Measurements from ENCODE around the gene OPCML.

DNA sequence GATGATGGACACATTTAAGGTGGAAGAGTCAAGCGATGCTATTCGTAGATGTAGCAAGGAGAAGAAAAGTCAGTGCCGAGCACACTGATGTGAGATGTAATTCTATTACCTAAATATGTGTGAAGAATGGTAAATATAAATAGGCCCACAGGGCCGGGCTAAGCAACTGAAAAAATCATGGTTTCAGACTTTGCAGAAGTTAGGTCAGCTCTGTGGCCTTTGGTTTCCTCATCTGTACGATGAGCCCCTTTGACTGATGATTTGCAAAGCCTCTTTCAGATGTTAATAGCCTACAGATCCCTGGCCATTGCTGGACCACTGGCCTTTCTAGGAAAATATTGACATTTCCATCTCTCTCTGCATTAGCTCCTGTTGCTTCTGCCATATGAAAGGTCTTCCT lies 570.8 kb downstream of the OPCML start:
- no peak for TF ChIP-seq POLR2A (IDR thresholded peaks at IDR 0.05)
- TF ChIP-seq, protein P1, sequence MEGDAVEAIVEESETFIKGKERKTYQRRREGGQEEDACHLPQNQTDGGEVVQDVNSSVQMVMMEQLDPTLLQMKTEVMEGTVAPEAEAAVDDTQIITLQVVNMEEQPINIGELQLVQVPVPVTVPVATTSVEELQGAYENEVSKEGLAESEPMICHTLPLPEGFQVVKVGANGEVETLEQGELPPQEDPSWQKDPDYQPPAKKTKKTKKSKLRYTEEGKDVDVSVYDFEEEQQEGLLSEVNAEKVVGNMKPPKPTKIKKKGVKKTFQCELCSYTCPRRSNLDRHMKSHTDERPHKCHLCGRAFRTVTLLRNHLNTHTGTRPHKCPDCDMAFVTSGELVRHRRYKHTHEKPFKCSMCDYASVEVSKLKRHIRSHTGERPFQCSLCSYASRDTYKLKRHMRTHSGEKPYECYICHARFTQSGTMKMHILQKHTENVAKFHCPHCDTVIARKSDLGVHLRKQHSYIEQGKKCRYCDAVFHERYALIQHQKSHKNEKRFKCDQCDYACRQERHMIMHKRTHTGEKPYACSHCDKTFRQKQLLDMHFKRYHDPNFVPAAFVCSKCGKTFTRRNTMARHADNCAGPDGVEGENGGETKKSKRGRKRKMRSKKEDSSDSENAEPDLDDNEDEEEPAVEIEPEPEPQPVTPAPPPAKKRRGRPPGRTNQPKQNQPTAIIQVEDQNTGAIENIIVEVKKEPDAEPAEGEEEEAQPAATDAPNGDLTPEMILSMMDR (IDR thresholded peaks at IDR 0.05) = no peak
- TF ChIP-seq POLR2AphosphoS5 (IDR thresholded peaks at IDR 0.05) = no peak

Measured in prostate gland (tissue), 2 donors.